HEK293 (cell line): ENCODE data around the gene FTO.

Experiments
- CTCF ChIA-PET: fragments of 350-600 bp; formaldehyde crosslinking; extraction: SDS; loops from one replicate; lab custom pipeline; 2021; ENCODE audit warnings: antibody characterized with exemption; lab: Yijun Ruan, JAX
- POLR2A ChIA-PET: fragments of 300-600 bp; formaldehyde crosslinking; extraction: SDS; loops from one replicate; lab custom pipeline; 2020; ENCODE audit warnings: antibody characterized with exemption, inconsistent platforms; lab: Yijun Ruan, JAX
- H3K27ac ChIP-seq: fragments of 200-500 bp; sonication (Bioruptor generic); 2 replicates; pipeline ENCODE4 v1.5.1; 2014; ENCODE audit warnings: low read depth, low read length, control low read depth, inconsistent platforms; ENCODE audit errors: extremely low read depth
- H3K36me3 ChIP-seq, 2 experiments: fragments of 200-500 bp in 1 of 2; sonication (Bioruptor generic) in 1 of 2; 1 replicate in 1 of 2; 2 replicates in 1 of 2; pipeline ENCODE4 v1.5.1; 2014 to 2017; ENCODE audit warnings: inconsistent platforms in 2 of 2, low read length in 2 of 2; ENCODE audit not compliant: control insufficient read depth in 2 of 2, insufficient read depth in 1 of 2
- H3K4me1 ChIP-seq: fragments of 200-500 bp; sonication (Bioruptor generic); 2 replicates; pipeline ENCODE4 v1.5.1; 2014; ENCODE audit warnings: mild to moderate bottlenecking, low read length, inconsistent platforms; ENCODE audit not compliant: control insufficient read depth, insufficient read depth
- H3K4me3 ChIP-seq: 2 replicates; pipeline ENCODE4 v1.5.1; 2011; ENCODE audit warnings: low read depth, mild to moderate bottlenecking, control low read depth, low read length, moderate library complexity
- H3K9me3 ChIP-seq: fragments of 200-500 bp; sonication (Bioruptor generic); 2 replicates; pipeline ENCODE4 v1.5.1; 2014; ENCODE audit warnings: low read depth, low read length, inconsistent platforms; ENCODE audit not compliant: control insufficient read depth, insufficient read depth
- ATF2 ChIP-seq: fragments of 450-650 bp; formaldehyde crosslinking; IDR thresholded peaks from 2 replicates; pipeline ENCODE4 v1.5.1; 2016; ENCODE audit warnings: missing biosample characterization, missing genetic modification characterization, low read depth
- HOXC10 ChIP-seq: sonication (generic); formaldehyde crosslinking; IDR thresholded peaks from 2 replicates; pipeline ENCODE4 v1.8.1; 2023; ENCODE audit warnings: mild to moderate bottlenecking, missing genetic modification reagents
- KLF8 ChIP-seq: fragments of 450-650 bp; formaldehyde crosslinking; IDR thresholded peaks from 2 replicates; pipeline ENCODE4 v1.5.1; 2016; ENCODE audit warnings: missing biosample characterization, missing genetic modification characterization
- KLF9 ChIP-seq: fragments of 450-650 bp; formaldehyde crosslinking; IDR thresholded peaks from 2 replicates; pipeline ENCODE4 v1.5.1; 2016; ENCODE audit warnings: missing biosample characterization, missing genetic modification characterization, low read depth
- YY2 ChIP-seq: fragments of 450-650 bp; formaldehyde crosslinking; IDR thresholded peaks from 2 replicates; pipeline ENCODE4 v1.5.1; 2016; ENCODE audit warnings: missing biosample characterization, missing genetic modification characterization
- ZBTB10 ChIP-seq: fragments of 450-650 bp; formaldehyde crosslinking; IDR thresholded peaks from 2 replicates; pipeline ENCODE4 v1.5.1; 2016; ENCODE audit warnings: missing biosample characterization, missing genetic modification characterization
- ZBTB8A ChIP-seq: fragments of 450-650 bp; formaldehyde crosslinking; IDR thresholded peaks from 2 replicates; pipeline ENCODE4 v1.5.1; 2016; ENCODE audit warnings: missing biosample characterization, missing genetic modification characterization
- ZFP69B ChIP-seq: fragments of 450-650 bp; formaldehyde crosslinking; IDR thresholded peaks from 2 replicates; pipeline ENCODE4 v1.5.1; 2016; ENCODE audit warnings: missing biosample characterization, missing genetic modification characterization
- ZNF18 ChIP-seq: fragments of 450-650 bp; formaldehyde crosslinking; IDR thresholded peaks from 2 replicates; pipeline ENCODE4 v1.5.1; 2016; ENCODE audit warnings: missing biosample characterization, missing genetic modification characterization
- ZNF324 ChIP-seq: fragments of 450-650 bp; formaldehyde crosslinking; IDR thresholded peaks from 2 replicates; pipeline ENCODE4 v1.5.1; 2016; ENCODE audit warnings: missing biosample characterization, missing genetic modification characterization
- ZNF624 ChIP-seq: fragments of 450-650 bp; formaldehyde crosslinking; IDR thresholded peaks from 2 replicates; pipeline ENCODE4 v1.5.1; 2017; ENCODE audit warnings: missing biosample characterization, missing genetic modification characterization
- ZNF626 ChIP-seq: fragments of 450-650 bp; sonication (Bioruptor Pico); formaldehyde crosslinking; IDR thresholded peaks from 2 replicates; pipeline ENCODE4 v1.5.1; 2018; ENCODE audit warnings: missing biosample characterization, missing genetic modification characterization, inconsistent platforms
- ZNF670 ChIP-seq: fragments of 450-650 bp; formaldehyde crosslinking; IDR thresholded peaks from 2 replicates; pipeline ENCODE4 v1.5.1; 2016; ENCODE audit warnings: missing biosample characterization, missing genetic modification characterization, low read depth
- ZNF704 ChIP-seq: fragments of 450-650 bp; formaldehyde crosslinking; IDR thresholded peaks from 2 replicates; pipeline ENCODE4 v1.5.1; 2016; ENCODE audit warnings: missing biosample characterization, missing genetic modification characterization
- ZSCAN18 ChIP-seq: fragments of 450-650 bp; formaldehyde crosslinking; IDR thresholded peaks from 2 replicates; pipeline ENCODE4 v1.5.1; 2016; ENCODE audit warnings: missing biosample characterization, missing genetic modification characterization
- ZSCAN30 ChIP-seq: fragments of 450-650 bp; IDR thresholded peaks from 2 replicates; pipeline ENCODE4 v1.5.1; 2018; ENCODE audit warnings: missing biosample characterization, mild to moderate bottlenecking, missing genetic modification characterization, moderate library complexity

Gene FTO

GRCh38 chr16:54000361-54000760 lies 296.4 kb downstream of the FTO start:
- POLR2A ChIA-PET = no interaction called here
- Histone ChIP-seq H3K9me3 (no peaks in the 10 kb centered on the region), H3K36me3 (no peaks in the 10 kb centered on the region), H3K4me1 (0 out of 2 replicates have a peak, but pooled peaks cover 1% of the 10 kb centered on the region), H3K27ac (no peak overlapping the region), H3K4me3 (no peak overlapping the region)
- TF ChIP-seq ATF2 (tag by site-specific recombination) (no peak), ZNF670 (tag by site-specific recombination) (no peak), ZSCAN18 (tag by site-specific recombination) (no peak), ZNF704 (no peak), ZFP69B (tag by site-specific recombination) (no peak), ZNF18 (tag by site-specific recombination) (no peak), ZNF324 (tag by site-specific recombination) (no peak), ZNF626 (no peak), KLF9 (tag by site-specific recombination) (no peak)
- CTCF ChIA-PET = no interaction called here

GRCh38 chr16:54006693-54007092 lies 302.7 kb downstream of the FTO start:
- Histone ChIP-seq H3K27ac (no peak overlapping the region), H3K9me3 (no peaks in the 10 kb centered on the region), H3K4me1 (no peaks in the 10 kb centered on the region), H3K4me3 (no peak overlapping the region), H3K36me3 (no peaks in the 10 kb centered on the region)
- ChIA-PET POLR2A (no interaction called here), CTCF (interaction anchor here (0.6 kb wide), 1 partner anchor 40 kb away, joined by 3 read pairs; no protein-coding TSS in a partner anchor)
- TF ChIP-seq ZBTB8A (tag by site-specific recombination) (no peak), YY2 (tag by site-specific recombination) (no peak)

- ChIA-PET POLR2A (no interaction called here), CTCF (no interaction called here)
- Histone ChIP-seq H3K36me3 (no peaks in the 10 kb centered on the region), H3K4me1 (no peaks in the 10 kb centered on the region), H3K9me3 (no peaks in the 10 kb centered on the region), H3K27ac (no peak overlapping the region), H3K4me3 (no peak overlapping the region)
- TF ChIP-seq HOXC10 (CRISPR knock-in tag) (no peak), ZBTB10 (tag by site-specific recombination) (no peak), KLF8 (tag by site-specific recombination) (no peak), ZNF626 (no peak), ZNF624 (no peak), ZSCAN30 (tag by site-specific recombination) (no peak)
Observed at GRCh38 chr16:54007504-54007903, 303.5 kb downstream of the FTO start.
